A673 (cell line): ENCODE measurements around the gene OMG. TPM values are rescaled to one million over a fixed set of nuclear protein-coding genes. Genes with fewer than 3 reads are reported as not detected.
"Not testable (repeated sequence)": the region's sequence is repeated elsewhere in the genome, so short reads cannot be mapped to it uniquely, and the experiment has no call there.

ENCODE experiments used
- Bru-seq: library from RNA; stranded (reverse); fragments of 400-500 nt; gene quantifications from one replicate; lab custom pipeline; 2021; lab: Mats Ljungman, UMichigan
- BruChase-seq, 2 experiments: library from RNA; stranded (reverse); fragments of 400-500 nt; gene quantifications; one replicate each; lab custom pipeline; 2021; lab: Mats Ljungman, UMichigan
- BruUV-seq: library from RNA; stranded (reverse); fragments of 400-500 nt; replicated peaks from 2 replicates; lab custom pipeline; 2021; lab: Mats Ljungman, UMichigan
- CTCF ChIA-PET: fragments of 300-600 bp; sonication (Branson Sonifier 250); formaldehyde crosslinking; loops from one replicate; lab custom pipeline; 2022; ENCODE audit warnings: antibody characterized with exemption; lab: Charles Lee
- POLR2A ChIA-PET: fragments of 300-600 bp; sonication (Branson Sonifier 250); formaldehyde crosslinking; loops from one replicate; lab custom pipeline; 2022; ENCODE audit warnings: antibody characterized with exemption; ENCODE audit not compliant: low non-redundant PET; lab: Charles Lee
- DNase-seq: peaks from one replicate; pipeline ENCODE4 v3.0.0-alpha.2; 2015; ENCODE audit warnings: low spot score
- H3K27ac ChIP-seq: fragments of 200-600 bp; sonication (generic); 2 replicates; pipeline ENCODE4 v1.5.1; 2016; ENCODE audit warnings: mixed run types, low read depth, mild to moderate bottlenecking, mixed read lengths, antibody characterized with exemption, low read length; ENCODE audit not compliant: poor library complexity, severe bottlenecking
- H3K27me3 ChIP-seq: fragments of 200-600 bp; sonication (generic); replicated peaks from 2 replicates; pipeline ENCODE4 v1.6.1; 2017; ENCODE audit warnings: mixed run types, low read depth, mild to moderate bottlenecking, mixed read lengths, antibody characterized with exemption, low read length; ENCODE audit not compliant: insufficient read depth, poor library complexity
- H3K36me3 ChIP-seq: fragments of 200-600 bp; sonication (generic); 2 replicates; pipeline ENCODE4 v1.6.1; 2016; ENCODE audit warnings: mixed run types, mild to moderate bottlenecking, mixed read lengths, antibody characterized with exemption, low read length; ENCODE audit not compliant: insufficient read depth, poor library complexity, severe bottlenecking
- H3K4me1 ChIP-seq: fragments of 200-600 bp; sonication (generic); 2 replicates; pipeline ENCODE4 v1.6.1; 2017; ENCODE audit warnings: mixed run types, mild to moderate bottlenecking, mixed read lengths, antibody characterized with exemption, low read length; ENCODE audit not compliant: insufficient read depth, poor library complexity, severe bottlenecking
- H3K4me3 ChIP-seq: fragments of 200-600 bp; sonication (generic); 2 replicates; pipeline ENCODE4 v1.5.1; 2016; ENCODE audit warnings: low read depth, mixed run types, mild to moderate bottlenecking, mixed read lengths, low read length; ENCODE audit not compliant: poor library complexity, severe bottlenecking
- H3K9me3 ChIP-seq: fragments of 200-600 bp; sonication (generic); 2 replicates; pipeline ENCODE4 v1.6.1; 2016; ENCODE audit warnings: mixed run types, low read depth, mild to moderate bottlenecking, mixed read lengths, antibody characterized with exemption, low read length; ENCODE audit not compliant: poor library complexity, severe bottlenecking
- CTCF ChIP-seq: fragments of 300-800, 200-600 bp; sonication (generic); conservative IDR thresholded peaks from 2 replicates; pipeline ENCODE4 v1.5.1; 2017; ENCODE audit warnings: low read depth, mild to moderate bottlenecking, antibody characterized with exemption, low read length, moderate library complexity, mixed read lengths
- EZH2 ChIP-seq: fragments of 200-600 bp; sonication (generic); IDR thresholded peaks from 2 replicates; pipeline ENCODE4 v1.6.1; 2017; ENCODE audit warnings: borderline replicate concordance, low read depth, mild to moderate bottlenecking, mixed read lengths, antibody characterized with exemption, low read length; ENCODE audit not compliant: poor library complexity, severe bottlenecking
- intact Hi-C: fragments of 100-400 bp; cut with micrococcal nuclease; formaldehyde crosslinking; loops from one replicate; pipeline ENCODE4 v1.10.0; 2022; ENCODE audit not compliant: unreplicated experiment
- long read RNA-seq: library from polyadenylated mRNA; stranded (forward); transcript quantifications from one replicate; pipeline ENCODE4 v2.0.0, GENCODE V29; 2022
- total RNA-seq: library from RNA; stranded (reverse); gene quantifications from 2 replicates; pipeline ENCODE4 v1.2.3, GENCODE V29; 2021

The OMG gene, protein sequence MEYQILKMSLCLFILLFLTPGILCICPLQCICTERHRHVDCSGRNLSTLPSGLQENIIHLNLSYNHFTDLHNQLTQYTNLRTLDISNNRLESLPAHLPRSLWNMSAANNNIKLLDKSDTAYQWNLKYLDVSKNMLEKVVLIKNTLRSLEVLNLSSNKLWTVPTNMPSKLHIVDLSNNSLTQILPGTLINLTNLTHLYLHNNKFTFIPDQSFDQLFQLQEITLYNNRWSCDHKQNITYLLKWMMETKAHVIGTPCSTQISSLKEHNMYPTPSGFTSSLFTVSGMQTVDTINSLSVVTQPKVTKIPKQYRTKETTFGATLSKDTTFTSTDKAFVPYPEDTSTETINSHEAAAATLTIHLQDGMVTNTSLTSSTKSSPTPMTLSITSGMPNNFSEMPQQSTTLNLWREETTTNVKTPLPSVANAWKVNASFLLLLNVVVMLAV
- not detected in 2 replicates for total RNA-seq
- not detected for Bru-seq, nascent RNA
- percentile 31 among the genes with signal in this experiment for BruChase-seq, experiment 1, labeled RNA remaining after a 2-hour chase
- not detected for BruChase-seq, experiment 2, labeled RNA remaining after a 6-hour chase
- long read RNA-seq, partial matches to known transcripts = 0 of 4 reads
- long read RNA-seq, other reads (novel, unspliced or antisense) = 4 of 4 reads

DNA sequence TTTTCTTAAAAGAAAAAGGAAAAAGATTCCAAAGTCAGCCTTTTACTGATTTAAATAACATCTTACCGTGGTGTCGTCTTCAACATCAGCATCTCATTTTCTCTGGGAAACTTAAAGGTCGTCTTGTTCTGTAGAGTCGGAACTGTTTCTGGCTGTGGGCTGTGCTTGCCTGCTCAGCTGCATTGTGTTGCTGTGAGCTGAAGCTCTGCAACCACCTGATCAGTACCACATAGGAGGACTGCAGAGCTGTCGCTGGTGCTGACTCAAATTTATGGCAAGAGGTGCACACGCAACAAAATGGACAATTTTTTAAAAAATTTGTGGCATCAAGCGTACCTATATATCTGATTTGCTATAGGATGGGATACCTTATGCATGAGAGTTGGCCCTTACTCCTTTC, at the start of gene OMG:
TSS of gene OMG (minus strand) at position 150 of the 400 bp plus-strand sequence. CDS start 908 bp downstream, outside the sequence.
- no peaks in the 10 kb centered on the region for H3K27me3 ChIP-seq
- H3K9me3 ChIP-seq = no peaks in the 10 kb centered on the region
- no peak within 1 kb of the TSS for H3K27ac ChIP-seq
- intact Hi-C loops = no loop called here
- POLR2A ChIA-PET = no interaction called here
- no peaks in the 10 kb centered on the region for H3K36me3 ChIP-seq
- H3K4me3 ChIP-seq = no peak within 1 kb of the TSS
- TF ChIP-seq CTCF = no peak
- no peak for TF ChIP-seq EZH2
- no peak for DNase-seq
- CTCF ChIA-PET = no interaction called here
- no TSS peak for BruUV-seq
- no peaks in the 10 kb centered on the region for H3K4me1 ChIP-seq

GRCh38 chr17:31345191-31345747, 48.2 kb upstream of the OMG start:
- POLR2A ChIA-PET, intact Hi-C loops: not testable (repeated sequence)

GRCh38 chr17:31339906-31340661, 43.0 kb upstream of the OMG start:
- intact Hi-C loops = no loop called here
- H3K36me3 ChIP-seq = no peaks in the 10 kb centered on the region
- POLR2A ChIA-PET = no interaction called here
- no TSS peak for BruUV-seq
- H3K27ac ChIP-seq = no peak overlapping the region
- TF ChIP-seq EZH2 (no peak), CTCF (no peak)
- H3K27me3 ChIP-seq = no peaks in the 10 kb centered on the region
- DNase-seq = no peak
- H3K9me3 ChIP-seq = no peaks in the 10 kb centered on the region
- CTCF ChIA-PET = no interaction called here
- no peaks in the 10 kb centered on the region for H3K4me1 ChIP-seq
- no peak overlapping the region for H3K4me3 ChIP-seq

More at GRCh38 chr17:31345191-31345747, 48.2 kb upstream of the OMG start:
- H3K4me1 ChIP-seq, H3K36me3 ChIP-seq, DNase-seq, BruUV-seq, H3K27ac ChIP-seq, H3K9me3 ChIP-seq, H3K4me3 ChIP-seq, H3K27me3 ChIP-seq, CTCF ChIA-PET: not testable (repeated sequence)
